ENCODE measurements around the gene DAB2IP. TPM values are rescaled to one million over a fixed set of nuclear protein-coding genes. Genes with fewer than 3 reads are reported as not detected.

Gene DAB2IP
- total RNA-seq, 1 experiment from 2014 or later: 56.3 TPM

DNA sequence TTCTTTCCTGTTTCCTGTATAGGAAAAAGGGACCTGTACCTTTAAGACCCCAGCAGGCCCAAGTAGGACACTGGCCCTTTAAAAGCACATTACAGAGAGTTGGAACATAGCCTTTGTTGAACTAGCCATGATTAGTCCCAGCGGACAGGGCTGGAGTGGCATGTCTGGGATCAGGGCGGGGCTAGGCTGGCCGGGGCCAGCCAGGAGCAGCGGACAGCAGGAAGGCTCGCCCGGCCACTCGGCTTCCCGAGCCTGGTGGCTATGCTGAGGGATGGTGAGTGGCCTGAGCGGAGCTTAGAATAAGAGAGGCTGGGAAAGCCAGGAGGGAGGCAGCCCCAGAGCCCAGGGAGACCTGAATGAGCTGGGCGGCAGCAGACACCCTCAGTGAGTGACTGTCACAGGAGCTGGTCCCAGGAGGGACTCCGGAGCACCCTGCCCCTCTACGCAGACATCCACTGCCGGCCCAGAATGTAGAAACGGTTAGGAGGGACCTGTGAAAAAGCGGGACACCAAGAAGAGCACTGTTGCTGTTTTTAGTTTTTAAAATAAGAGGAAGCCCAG is 92.1 kb downstream of the DAB2IP start:
- no peak overlapping the region for H3K27ac Mint-ChIP-seq (ENCODE audit: unreplicated experiment)
- DNase-seq: peak; percentile 81
- CTCF ChIA-PET: interaction anchor here (1.0 to 2.4 kb wide), 4 partner anchors 8 to 232 kb away, joined by 3 to 12 read pairs (median 4); no protein-coding TSS in a partner anchor
- no TSS peak for BruUV-seq (replicated peaks)
- intact Hi-C loops (cut with micrococcal nuclease; ENCODE audit: unreplicated experiment): loop anchor here (2.0 to 5.0 kb wide), 2 partner anchors 234 to 249 kb away; no protein-coding TSS in a partner anchor
- H3K4me1 Mint-ChIP-seq (ENCODE audit: low read depth, unreplicated experiment): peaks cover 36% of the 10 kb centered on the region
- H3K9me3 Mint-ChIP-seq (ENCODE audit: low read depth, unreplicated experiment): no peaks in the 10 kb centered on the region
- H3K36me3 Mint-ChIP-seq (ENCODE audit: insufficient read depth, unreplicated experiment): peaks cover 17% of the 10 kb centered on the region
- no peak overlapping the region for H3K4me3 Mint-ChIP-seq (ENCODE audit: low read depth, unreplicated experiment)
- TF ChIP-seq, protein P1, sequence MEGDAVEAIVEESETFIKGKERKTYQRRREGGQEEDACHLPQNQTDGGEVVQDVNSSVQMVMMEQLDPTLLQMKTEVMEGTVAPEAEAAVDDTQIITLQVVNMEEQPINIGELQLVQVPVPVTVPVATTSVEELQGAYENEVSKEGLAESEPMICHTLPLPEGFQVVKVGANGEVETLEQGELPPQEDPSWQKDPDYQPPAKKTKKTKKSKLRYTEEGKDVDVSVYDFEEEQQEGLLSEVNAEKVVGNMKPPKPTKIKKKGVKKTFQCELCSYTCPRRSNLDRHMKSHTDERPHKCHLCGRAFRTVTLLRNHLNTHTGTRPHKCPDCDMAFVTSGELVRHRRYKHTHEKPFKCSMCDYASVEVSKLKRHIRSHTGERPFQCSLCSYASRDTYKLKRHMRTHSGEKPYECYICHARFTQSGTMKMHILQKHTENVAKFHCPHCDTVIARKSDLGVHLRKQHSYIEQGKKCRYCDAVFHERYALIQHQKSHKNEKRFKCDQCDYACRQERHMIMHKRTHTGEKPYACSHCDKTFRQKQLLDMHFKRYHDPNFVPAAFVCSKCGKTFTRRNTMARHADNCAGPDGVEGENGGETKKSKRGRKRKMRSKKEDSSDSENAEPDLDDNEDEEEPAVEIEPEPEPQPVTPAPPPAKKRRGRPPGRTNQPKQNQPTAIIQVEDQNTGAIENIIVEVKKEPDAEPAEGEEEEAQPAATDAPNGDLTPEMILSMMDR (IDR thresholded peaks at IDR 0.05; ENCODE audit: unreplicated experiment): no peak
- no peaks in the 10 kb centered on the region for H3K27me3 Mint-ChIP-seq (ENCODE audit: unreplicated experiment)

DNA sequence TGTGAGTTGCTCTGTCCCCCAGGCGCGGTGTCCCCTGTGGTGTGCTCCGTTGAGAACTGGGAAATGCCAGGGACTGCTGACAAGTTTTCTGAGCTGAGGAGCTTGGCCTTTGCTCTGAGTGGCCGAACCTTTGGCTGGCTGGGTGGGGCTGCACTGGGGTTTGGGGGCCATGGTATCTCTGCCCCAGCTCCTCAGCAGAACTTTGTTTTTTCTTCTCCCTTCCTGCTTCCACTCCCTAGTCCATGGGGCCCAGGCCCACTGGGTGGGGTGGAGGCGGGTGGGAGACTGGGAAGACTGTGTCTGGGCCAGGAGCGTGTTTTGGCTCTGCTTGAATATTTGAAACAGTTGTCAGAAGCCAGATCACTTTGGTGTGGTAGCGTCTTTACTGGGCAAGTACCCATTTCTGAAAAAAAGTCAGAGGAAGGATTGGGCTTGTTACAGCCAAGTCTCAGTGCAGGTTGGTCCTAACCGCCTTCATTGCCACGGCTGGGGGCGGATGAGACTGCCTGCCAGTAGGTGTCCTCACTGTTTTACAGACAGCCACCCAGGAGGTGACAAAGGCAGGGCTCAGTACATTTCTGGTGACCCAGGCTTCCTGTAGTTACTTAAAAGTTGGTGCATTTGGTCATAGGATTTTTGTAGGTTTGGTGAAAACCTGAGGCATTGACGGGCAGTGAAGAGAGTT is 92.7 kb downstream of the DAB2IP start:
- H3K27ac Mint-ChIP-seq (ENCODE audit: unreplicated experiment): no peak overlapping the region
- TSS peak; percentile 26 for BruUV-seq (replicated peaks)
- no peaks in the 10 kb centered on the region for H3K9me3 Mint-ChIP-seq (ENCODE audit: low read depth, unreplicated experiment)
- H3K4me3 Mint-ChIP-seq (ENCODE audit: low read depth, unreplicated experiment): no peak overlapping the region
- DNase-seq: peak; percentile 68
- no peaks in the 10 kb centered on the region for H3K27me3 Mint-ChIP-seq (ENCODE audit: unreplicated experiment)
- H3K4me1 Mint-ChIP-seq (ENCODE audit: low read depth, unreplicated experiment): peaks cover 33% of the 10 kb centered on the region
- intact Hi-C loops (cut with micrococcal nuclease; ENCODE audit: unreplicated experiment): loop anchor here (2.0 to 5.0 kb wide), 2 partner anchors 233 to 249 kb away; no protein-coding TSS in a partner anchor
- H3K36me3 Mint-ChIP-seq (ENCODE audit: insufficient read depth, unreplicated experiment): peaks cover 16% of the 10 kb centered on the region
- TF ChIP-seq, protein P1 (IDR thresholded peaks at IDR 0.05; ENCODE audit: unreplicated experiment): peak; percentile 27
- CTCF ChIA-PET: interaction anchor here (1.0 to 2.4 kb wide), 4 partner anchors 9 to 232 kb away, joined by 3 to 12 read pairs (median 4); no protein-coding TSS in a partner anchor

DNA sequence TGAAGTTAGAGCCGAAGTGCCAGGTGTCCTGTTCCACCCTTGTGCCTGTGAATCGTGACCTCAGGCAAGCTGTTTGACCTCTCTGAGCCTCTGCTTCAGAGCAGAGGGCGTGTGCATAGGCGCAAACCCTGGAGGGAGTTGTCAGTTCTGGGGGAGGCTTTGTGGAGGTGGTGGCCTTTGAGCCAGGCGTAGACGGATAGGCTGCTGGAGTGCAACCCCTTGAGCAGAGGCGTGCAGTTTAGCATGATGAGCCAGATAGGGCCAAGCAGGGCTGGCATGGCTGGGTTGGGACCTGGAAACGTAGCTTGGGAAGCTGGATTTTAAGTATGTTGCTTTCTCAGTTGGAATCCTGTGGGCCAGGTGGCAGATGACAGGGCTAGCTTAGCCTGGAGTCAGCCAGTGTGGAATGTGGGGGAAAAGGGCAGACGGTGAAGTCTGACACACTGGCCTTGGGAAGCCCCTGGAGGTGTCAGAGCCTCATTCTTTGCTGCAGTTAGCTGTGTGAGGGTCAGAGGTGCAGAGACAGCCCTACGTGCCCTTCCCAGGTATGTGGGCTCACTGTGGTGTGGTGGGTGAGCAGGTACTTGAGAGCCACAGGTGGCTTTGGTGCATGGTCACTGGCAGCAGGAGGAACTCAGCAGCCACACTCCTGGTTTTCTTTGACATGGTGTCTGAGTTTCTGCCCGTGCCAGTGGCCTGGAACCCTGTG is 93.4 kb downstream of the DAB2IP start:
- intact Hi-C loops (cut with micrococcal nuclease; ENCODE audit: unreplicated experiment): loop anchor here (2.0 to 5.0 kb wide), 2 partner anchors 232 to 248 kb away; no protein-coding TSS in a partner anchor
- H3K9me3 Mint-ChIP-seq (ENCODE audit: low read depth, unreplicated experiment): no peaks in the 10 kb centered on the region
- no TSS peak for BruUV-seq (replicated peaks)
- peaks cover 15% of the 10 kb centered on the region for H3K36me3 Mint-ChIP-seq (ENCODE audit: insufficient read depth, unreplicated experiment)
- peaks cover 31% of the 10 kb centered on the region for H3K4me1 Mint-ChIP-seq (ENCODE audit: low read depth, unreplicated experiment)
- no peak for DNase-seq
- H3K4me3 Mint-ChIP-seq (ENCODE audit: low read depth, unreplicated experiment): no peak overlapping the region
- TF ChIP-seq, protein P1 (IDR thresholded peaks at IDR 0.05; ENCODE audit: unreplicated experiment): no peak
- no peak overlapping the region for H3K27ac Mint-ChIP-seq (ENCODE audit: unreplicated experiment)
- no peaks in the 10 kb centered on the region for H3K27me3 Mint-ChIP-seq (ENCODE audit: unreplicated experiment)
- CTCF ChIA-PET: interaction anchor here (0.6 to 2.4 kb wide), 3 partner anchors 10 to 254 kb away, joined by 4 to 12 read pairs (median 5); no protein-coding TSS in a partner anchor

DNA sequence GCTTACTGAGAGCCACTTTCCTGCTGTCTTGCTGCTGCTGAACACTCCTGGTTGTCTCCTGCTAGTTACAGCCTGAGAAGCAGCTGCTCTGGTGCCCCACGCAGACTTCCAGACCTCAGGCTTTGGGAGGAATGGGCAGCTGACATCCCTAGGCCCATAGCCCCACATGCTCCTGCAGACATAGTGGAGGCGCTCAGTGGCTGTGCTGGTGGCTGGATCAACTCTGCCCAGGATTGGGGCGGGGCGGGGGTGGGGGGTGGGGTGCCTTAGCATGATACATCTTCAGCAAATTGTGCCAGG is 93.9 kb downstream of the DAB2IP start:
- H3K27me3 Mint-ChIP-seq (ENCODE audit: unreplicated experiment): no peaks in the 10 kb centered on the region
- no peak overlapping the region for H3K27ac Mint-ChIP-seq (ENCODE audit: unreplicated experiment)
- H3K36me3 Mint-ChIP-seq (ENCODE audit: insufficient read depth, unreplicated experiment): peaks cover 17% of the 10 kb centered on the region
- CTCF ChIA-PET: interaction anchor here (0.6 to 2.4 kb wide), 3 partner anchors 10 to 254 kb away, joined by 4 to 12 read pairs (median 5); no protein-coding TSS in a partner anchor
- peaks cover 31% of the 10 kb centered on the region for H3K4me1 Mint-ChIP-seq (ENCODE audit: low read depth, unreplicated experiment)
- no peak for DNase-seq
- H3K9me3 Mint-ChIP-seq (ENCODE audit: low read depth, unreplicated experiment): no peaks in the 10 kb centered on the region
- no TSS peak for BruUV-seq (replicated peaks)
- intact Hi-C loops (cut with micrococcal nuclease; ENCODE audit: unreplicated experiment): loop anchor here (2.0 kb wide), 1 partner anchor 247 kb away; no protein-coding TSS in a partner anchor
- TF ChIP-seq, protein P1 (IDR thresholded peaks at IDR 0.05; ENCODE audit: unreplicated experiment): no peak
- no peak overlapping the region for H3K4me3 Mint-ChIP-seq (ENCODE audit: low read depth, unreplicated experiment)

All from Calu3 (cell line).